HK-2 (cell line): ENCODE data around the gene RNF144A.

Experiments used
- DNase-seq: peaks from one replicate; pipeline ENCODE4 v3.0.0-alpha.2; 2018; ENCODE audit not compliant: unreplicated experiment

The RNF144A gene

GRCh38 chr2:7007488-7007845 lies 90.3 kb downstream of the RNF144A start:
- DNase-seq: no peak

- DNase-seq: no peak
Observed at GRCh38 chr2:7007846-7008741, 90.9 kb downstream of the RNF144A start.

- no peak for DNase-seq
Observed at GRCh38 chr2:7009207-7009911, 92.1 kb downstream of the RNF144A start.

GRCh38 chr2:7010391-7011054 lies 93.3 kb downstream of the RNF144A start:
- DNase-seq: no peak

- no peak for DNase-seq
Observed at GRCh38 chr2:7011356-7012083, 94.3 kb downstream of the RNF144A start.

GRCh38 chr2:7012141-7012764 lies 95.0 kb downstream of the RNF144A start:
- DNase-seq: no peak

- DNase-seq: no peak
Observed at GRCh38 chr2:7013471-7014160, 96.4 kb downstream of the RNF144A start.

GRCh38 chr2:7014174-7014640 lies 97.0 kb downstream of the RNF144A start:
- DNase-seq: no peak

GRCh38 chr2:7015007-7015950 lies 98.1 kb downstream of the RNF144A start:
- DNase-seq: no peak

- no peak for DNase-seq
Observed at GRCh38 chr2:7016148-7016547, 98.9 kb downstream of the RNF144A start.

GRCh38 chr2:7016601-7017211 lies 99.5 kb downstream of the RNF144A start:
- DNase-seq: no peak

- no peak for DNase-seq
Observed at GRCh38 chr2:7017671-7018281, 100.6 kb downstream of the RNF144A start.

GRCh38 chr2:7018282-7018701 lies 101.1 kb downstream of the RNF144A start:
- no peak for DNase-seq

GRCh38 chr2:7018767-7019166 lies 101.6 kb downstream of the RNF144A start:
- no peak for DNase-seq

- DNase-seq: no peak
Observed at GRCh38 chr2:7019191-7019590, 102.0 kb downstream of the RNF144A start.

GRCh38 chr2:7020059-7020458 lies 102.8 kb downstream of the RNF144A start:
- DNase-seq: no peak

- DNase-seq: no peak
Observed at GRCh38 chr2:7020468-7020867, 103.3 kb downstream of the RNF144A start.

- no peak for DNase-seq
Observed at GRCh38 chr2:7020939-7021470, 103.8 kb downstream of the RNF144A start.
